GM12801 (cell line): Measurements from ENCODE around the gene IGF2BP2.

Experiments used
- TF ChIP-seq, protein P1 (sequence below): IDR thresholded peaks from one replicate; pipeline ENCODE4 v1.5.1; 2011; ENCODE audit warnings: control low read depth; ENCODE audit not compliant: insufficient read length; ENCODE audit errors: extremely low read depth

Gene IGF2BP2

DNA sequence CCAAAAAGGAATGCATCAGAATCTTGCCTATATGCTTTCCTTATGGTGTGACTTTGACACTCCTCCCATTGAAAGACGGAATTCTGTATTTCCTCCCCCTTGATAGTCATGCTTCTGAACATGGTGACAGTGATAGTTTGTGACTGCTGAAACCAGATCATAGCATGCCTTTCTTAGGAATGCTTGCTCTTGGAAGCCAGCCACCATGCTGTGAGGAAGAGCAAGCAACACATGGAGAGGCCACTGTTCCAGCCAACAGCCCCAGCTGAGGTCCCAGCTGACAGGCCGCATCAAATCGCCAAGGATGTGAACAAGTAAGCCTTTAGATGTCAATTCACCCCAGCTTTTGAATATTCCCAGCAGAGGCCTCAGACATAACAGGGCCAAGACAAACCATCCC lies 100.1 kb downstream of the IGF2BP2 start:
- TF ChIP-seq, protein P1, sequence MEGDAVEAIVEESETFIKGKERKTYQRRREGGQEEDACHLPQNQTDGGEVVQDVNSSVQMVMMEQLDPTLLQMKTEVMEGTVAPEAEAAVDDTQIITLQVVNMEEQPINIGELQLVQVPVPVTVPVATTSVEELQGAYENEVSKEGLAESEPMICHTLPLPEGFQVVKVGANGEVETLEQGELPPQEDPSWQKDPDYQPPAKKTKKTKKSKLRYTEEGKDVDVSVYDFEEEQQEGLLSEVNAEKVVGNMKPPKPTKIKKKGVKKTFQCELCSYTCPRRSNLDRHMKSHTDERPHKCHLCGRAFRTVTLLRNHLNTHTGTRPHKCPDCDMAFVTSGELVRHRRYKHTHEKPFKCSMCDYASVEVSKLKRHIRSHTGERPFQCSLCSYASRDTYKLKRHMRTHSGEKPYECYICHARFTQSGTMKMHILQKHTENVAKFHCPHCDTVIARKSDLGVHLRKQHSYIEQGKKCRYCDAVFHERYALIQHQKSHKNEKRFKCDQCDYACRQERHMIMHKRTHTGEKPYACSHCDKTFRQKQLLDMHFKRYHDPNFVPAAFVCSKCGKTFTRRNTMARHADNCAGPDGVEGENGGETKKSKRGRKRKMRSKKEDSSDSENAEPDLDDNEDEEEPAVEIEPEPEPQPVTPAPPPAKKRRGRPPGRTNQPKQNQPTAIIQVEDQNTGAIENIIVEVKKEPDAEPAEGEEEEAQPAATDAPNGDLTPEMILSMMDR = no peak

- TF ChIP-seq, protein P1 = no peak
These were observed 100.6 kb downstream of the IGF2BP2 start for GRCh38 chr3:185724251-185724650.

DNA sequence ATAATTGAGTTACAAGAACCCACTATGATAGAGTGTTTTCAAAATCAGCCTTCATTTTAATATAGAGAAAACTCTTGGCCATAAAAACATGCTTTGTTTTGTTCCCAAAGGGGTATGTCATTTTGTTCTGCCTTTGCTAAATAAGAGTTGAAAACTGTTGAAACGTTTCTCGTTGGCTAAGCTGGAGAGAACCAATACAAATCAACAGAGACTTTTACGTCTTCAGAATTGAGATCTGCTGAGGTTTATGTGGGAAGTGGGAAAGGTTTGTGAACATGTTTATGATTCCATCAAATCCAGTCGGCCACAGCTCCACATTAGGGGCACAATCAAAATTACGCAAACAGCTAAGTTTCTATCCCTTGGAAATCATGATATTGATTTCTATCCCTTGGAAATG lies 102.0 kb downstream of the IGF2BP2 start:
- TF ChIP-seq, protein P1 = no peak

DNA sequence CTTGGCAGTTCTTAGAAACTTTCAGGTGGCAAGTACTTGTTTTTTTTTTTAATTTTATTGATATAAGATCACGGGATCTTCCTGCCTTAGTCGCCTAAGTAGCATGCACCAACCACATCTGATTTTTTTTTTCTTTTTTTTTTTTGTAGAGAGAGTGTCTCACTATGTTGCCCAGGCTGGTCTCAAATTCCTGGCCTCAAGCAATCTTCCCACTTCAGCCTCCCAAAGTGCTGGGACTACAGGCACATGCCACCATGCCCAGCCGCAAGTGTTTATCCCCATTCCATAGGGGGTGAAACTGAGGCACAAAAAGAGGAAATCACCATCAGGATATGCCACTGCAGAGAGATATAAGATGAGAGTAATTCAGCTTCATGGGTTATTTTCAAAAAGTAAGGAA lies 102.9 kb downstream of the IGF2BP2 start:
- TF ChIP-seq, protein P1 = no peak

DNA sequence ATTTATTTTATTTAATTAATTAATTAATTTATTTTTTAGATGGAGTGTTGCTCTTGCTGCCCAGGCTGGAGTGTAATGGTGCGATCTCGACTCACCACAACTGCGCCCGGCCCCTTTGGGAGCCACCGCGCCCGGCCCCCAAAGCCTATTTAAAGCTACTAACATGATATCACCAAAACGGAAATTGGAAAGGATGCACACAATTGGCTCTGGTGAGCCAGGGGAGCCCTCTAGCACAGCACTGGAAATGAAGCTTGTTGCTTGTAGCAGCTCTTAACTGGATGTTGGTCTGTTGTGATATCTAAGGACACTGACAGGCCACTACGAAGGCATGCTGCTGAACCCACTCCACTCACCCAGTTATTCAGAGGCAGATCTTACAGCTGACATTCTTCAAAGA lies 104.5 kb downstream of the IGF2BP2 start:
- TF ChIP-seq, protein P1 = no peak

DNA sequence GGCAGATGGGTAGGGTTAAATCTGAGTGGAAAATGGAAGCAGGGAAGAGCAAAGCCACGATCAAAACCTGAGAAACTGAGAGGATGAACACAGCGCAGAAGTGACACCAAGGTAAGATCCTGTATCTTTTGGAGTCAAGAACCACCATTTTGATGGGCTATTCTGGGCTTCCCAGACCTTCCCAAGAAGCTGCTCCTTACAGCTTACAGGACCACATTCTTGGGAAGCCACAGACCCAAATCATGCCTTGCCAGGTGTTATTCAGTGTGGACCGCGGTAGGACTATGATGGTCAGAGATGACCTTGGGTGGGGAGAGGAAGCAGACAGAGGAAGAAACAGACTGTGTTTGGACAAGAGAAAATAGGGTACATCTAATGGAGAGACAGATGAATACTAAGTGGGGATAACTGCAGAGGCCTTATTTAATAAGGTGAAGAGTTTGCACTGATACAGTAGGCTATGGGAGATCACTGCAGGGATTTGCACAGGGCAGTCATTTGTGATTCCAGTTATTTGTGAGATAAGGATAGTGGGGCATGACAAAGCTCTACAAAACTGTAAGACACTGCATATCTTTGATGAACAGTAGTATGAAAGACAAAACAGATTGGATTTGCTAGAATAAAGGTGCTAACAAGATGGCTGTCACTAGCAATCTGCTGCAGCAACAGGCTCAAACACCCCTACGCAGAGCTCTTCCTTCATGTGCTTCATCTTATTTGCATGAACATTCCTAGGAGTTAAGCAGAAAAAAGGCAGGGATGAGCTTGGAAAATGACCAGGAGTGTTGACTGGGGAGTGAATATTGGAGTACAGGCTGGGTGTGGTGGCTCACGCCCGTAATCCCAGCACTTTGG lies 105.9 kb downstream of the IGF2BP2 start:
- TF ChIP-seq, protein P1 = no peak

DNA sequence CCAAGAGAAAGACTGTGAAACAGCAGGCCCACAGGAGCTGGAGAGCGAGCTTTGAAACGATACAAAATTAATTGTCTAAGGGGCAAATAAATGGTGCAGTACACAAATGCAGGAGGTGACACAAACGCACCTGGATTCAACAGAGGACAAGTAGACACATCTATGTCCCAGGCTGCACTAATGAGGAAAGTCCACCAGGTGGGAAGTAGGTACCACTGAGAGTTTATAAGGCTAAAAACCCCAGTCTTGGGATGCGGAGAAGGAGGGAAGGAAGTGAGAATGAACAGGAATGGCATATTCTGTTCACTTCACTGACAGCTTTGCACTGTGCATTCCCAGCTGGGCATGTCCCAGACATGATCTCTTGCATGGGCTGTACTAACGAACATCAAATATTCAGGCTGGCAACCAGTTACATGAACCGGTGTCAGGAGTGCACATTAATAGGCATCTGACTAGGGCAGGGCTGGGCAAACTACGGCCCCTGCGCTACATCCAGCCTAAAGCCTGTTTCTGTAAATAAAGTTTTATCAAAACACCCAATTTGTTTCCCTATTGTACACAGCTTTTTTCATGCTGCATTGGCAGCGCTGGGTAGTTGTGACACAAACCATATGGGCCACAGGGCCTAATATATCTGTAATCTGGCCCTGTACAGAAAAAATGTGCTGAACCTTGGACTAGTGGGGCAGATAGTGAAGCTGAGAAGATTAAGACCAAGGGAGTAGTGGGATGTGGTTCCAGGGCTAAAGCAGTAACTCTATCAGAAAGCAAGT lies 107.0 kb downstream of the IGF2BP2 start:
- TF ChIP-seq, protein P1 = no peak
